Caco-2 (cell line): ENCODE data around the gene MUC15. TPM values are rescaled to one million over a fixed set of nuclear protein-coding genes. Genes with fewer than 3 reads are reported as not detected.

Experiments
- BruUV-seq: library from RNA; stranded (reverse); fragments of 400-500 nt; replicated peaks from 2 replicates; lab custom pipeline; 2021; lab: Mats Ljungman, UMichigan
- CTCF ChIA-PET: fragments of 300-600 bp; sonication (Branson Sonifier 250); formaldehyde crosslinking; loops from one replicate; lab custom pipeline; 2022; ENCODE audit warnings: antibody characterized with exemption; lab: Charles Lee
- POLR2A ChIA-PET: fragments of 300-600 bp; sonication (Branson Sonifier 250); formaldehyde crosslinking; loops from one replicate; lab custom pipeline; 2022; ENCODE audit warnings: antibody characterized with exemption; lab: Charles Lee
- DNase-seq, 2 experiments: peaks; one replicate each; pipeline versions ENCODE4 v3.0.0 to v3.0.0-alpha.2; 2020 to 2022
- H3K27me3 ChIP-seq: replicated peaks from 2 replicates; pipeline ENCODE4 v1.6.0; 2011; ENCODE audit warnings: low read length; ENCODE audit not compliant: control insufficient read depth, insufficient read depth
- H3K36me3 ChIP-seq: 2 replicates; pipeline ENCODE4 v1.5.1; 2011; ENCODE audit warnings: low read length; ENCODE audit not compliant: control insufficient read depth, insufficient read depth
- H3K4me1 ChIP-seq: fragments of 250-450 bp; sonication (Bioruptor Pico); 2 replicates; pipeline ENCODE4 v1.5.1; 2020; ENCODE audit warnings: mild to moderate bottlenecking
- H3K4me3 ChIP-seq: 2 replicates; pipeline ENCODE4 v1.5.1; 2011; ENCODE audit warnings: low read depth, mild to moderate bottlenecking, control low read depth, low read length
- H3K9me3 ChIP-seq: fragments of 250-450 bp; sonication (Bioruptor Pico); 2 replicates; pipeline ENCODE4 v1.5.1; 2020; ENCODE audit warnings: mild to moderate bottlenecking, moderate library complexity
- H3K27ac Mint-ChIP-seq: one replicate; pipeline ENCODE4 v1.8.0; 2022; ENCODE audit warnings: mixed read lengths; ENCODE audit not compliant: unreplicated experiment
- H3K27me3 Mint-ChIP-seq: one replicate; pipeline ENCODE4 v1.8.0; 2022; ENCODE audit warnings: mixed read lengths; ENCODE audit not compliant: insufficient read depth, unreplicated experiment
- H3K36me3 Mint-ChIP-seq: one replicate; pipeline ENCODE4 v1.8.0; 2022; ENCODE audit warnings: mild to moderate bottlenecking, mixed read lengths; ENCODE audit not compliant: insufficient read depth, unreplicated experiment
- H3K4me1 Mint-ChIP-seq: one replicate; pipeline ENCODE4 v1.8.0; 2022; ENCODE audit warnings: low read depth, mixed read lengths; ENCODE audit not compliant: unreplicated experiment
- H3K4me3 Mint-ChIP-seq: one replicate; pipeline ENCODE4 v1.8.0; 2022; ENCODE audit warnings: mild to moderate bottlenecking, moderate library complexity, mixed read lengths; ENCODE audit not compliant: unreplicated experiment
- H3K9me3 Mint-ChIP-seq: one replicate; pipeline ENCODE4 v1.8.0; 2022; ENCODE audit warnings: mixed read lengths; ENCODE audit not compliant: unreplicated experiment
- intact Hi-C: fragments of 100-400 bp; cut with micrococcal nuclease; formaldehyde crosslinking; loops from one replicate; pipeline ENCODE4 v1.10.0; 2022; ENCODE audit not compliant: unreplicated experiment
- total RNA-seq: library from RNA; stranded (reverse); gene quantifications from 2 replicates; pipeline ENCODE4 v1.2.3, GENCODE V29; 2022
- TF ChIP-seq, protein P1 (sequence below), 2 experiments: fragments of 200-600 bp in 1 of 2; IDR thresholded peaks; 1 replicate in 1 of 2; 2 replicates in 1 of 2; pipeline versions ENCODE4 v1.5.1 to v1.8.0; 2011 to 2022; ENCODE audit warnings: antibody characterized with exemption in 1 of 2, control low read depth in 1 of 2, inconsistent platforms in 1 of 2, low read depth in 1 of 2, low read length in 1 of 2, mild to moderate bottlenecking in 1 of 2, moderate library complexity in 1 of 2; ENCODE audit not compliant: insufficient read depth in 1 of 2, severe bottlenecking in 1 of 2, unreplicated experiment in 1 of 2

Gene MUC15
- total RNA-seq, 1 experiment from 2014 or later = 0.70 TPM

DNA sequence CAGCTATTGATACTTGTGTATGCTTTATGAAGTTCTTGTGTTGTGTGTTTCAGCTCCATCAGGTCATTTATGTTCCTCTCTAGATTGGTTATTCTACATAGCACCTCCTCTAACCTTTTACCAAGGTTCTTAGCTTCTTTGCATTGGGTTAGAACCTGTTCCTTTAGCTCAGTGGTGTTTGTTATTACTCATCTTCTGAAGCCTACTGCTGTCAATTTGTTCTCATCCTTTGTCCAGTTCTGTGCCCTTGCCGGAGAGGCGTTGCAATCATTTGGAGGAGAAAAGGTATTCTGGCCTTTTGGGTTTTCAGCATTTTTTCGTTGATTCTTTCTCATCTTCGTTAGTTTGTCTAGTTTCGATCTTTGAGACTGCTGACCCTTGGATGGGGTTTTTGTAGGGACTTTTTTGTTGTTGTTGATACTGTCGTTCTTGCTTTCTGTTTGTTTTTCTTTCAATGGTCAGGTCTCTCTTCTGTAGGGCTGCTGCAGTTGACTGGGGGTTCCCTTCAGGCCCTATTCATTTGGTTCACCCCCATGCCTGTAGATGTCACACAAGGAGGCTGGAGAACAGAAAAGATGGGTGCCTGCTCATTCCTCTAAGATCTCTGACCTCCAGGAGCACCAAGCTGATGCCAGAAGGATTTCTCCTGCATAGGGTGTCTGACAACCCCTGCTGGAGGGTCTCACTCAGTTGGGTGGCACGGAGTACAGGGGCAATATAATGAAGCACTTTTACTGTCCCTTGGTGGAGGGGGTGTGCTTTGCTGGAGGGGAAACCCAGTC lies 35.9 kb upstream of the MUC15 start:
- Mint-ChIP-seq H3K27me3 (peaks cover 2% of the 10 kb centered on the region), H3K4me1 (no peaks in the 10 kb centered on the region), H3K27ac (no peak overlapping the region), H3K36me3 (no peaks in the 10 kb centered on the region), H3K4me3 (no peak overlapping the region), H3K9me3 (peaks cover 9% of the 10 kb centered on the region)
- Histone ChIP-seq H3K36me3 (no peaks in the 10 kb centered on the region), H3K9me3 (no peaks in the 10 kb centered on the region), H3K4me3 (no peak overlapping the region), H3K4me1 (no peaks in the 10 kb centered on the region), H3K27me3 (no peaks in the 10 kb centered on the region)
- no peak for DNase-seq
- intact Hi-C loops = no loop called here
- ChIA-PET POLR2A (no interaction called here), CTCF (no interaction called here)
- TF ChIP-seq, protein P1, sequence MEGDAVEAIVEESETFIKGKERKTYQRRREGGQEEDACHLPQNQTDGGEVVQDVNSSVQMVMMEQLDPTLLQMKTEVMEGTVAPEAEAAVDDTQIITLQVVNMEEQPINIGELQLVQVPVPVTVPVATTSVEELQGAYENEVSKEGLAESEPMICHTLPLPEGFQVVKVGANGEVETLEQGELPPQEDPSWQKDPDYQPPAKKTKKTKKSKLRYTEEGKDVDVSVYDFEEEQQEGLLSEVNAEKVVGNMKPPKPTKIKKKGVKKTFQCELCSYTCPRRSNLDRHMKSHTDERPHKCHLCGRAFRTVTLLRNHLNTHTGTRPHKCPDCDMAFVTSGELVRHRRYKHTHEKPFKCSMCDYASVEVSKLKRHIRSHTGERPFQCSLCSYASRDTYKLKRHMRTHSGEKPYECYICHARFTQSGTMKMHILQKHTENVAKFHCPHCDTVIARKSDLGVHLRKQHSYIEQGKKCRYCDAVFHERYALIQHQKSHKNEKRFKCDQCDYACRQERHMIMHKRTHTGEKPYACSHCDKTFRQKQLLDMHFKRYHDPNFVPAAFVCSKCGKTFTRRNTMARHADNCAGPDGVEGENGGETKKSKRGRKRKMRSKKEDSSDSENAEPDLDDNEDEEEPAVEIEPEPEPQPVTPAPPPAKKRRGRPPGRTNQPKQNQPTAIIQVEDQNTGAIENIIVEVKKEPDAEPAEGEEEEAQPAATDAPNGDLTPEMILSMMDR (IDR thresholded peaks at IDR 0.05; ENCODE audit: insufficient read depth in 1 of 2, low read depth in 1 of 2, low read length in 1 of 2, severe bottlenecking in 1 of 2, unreplicated experiment in 1 of 2) = no peak
- BruUV-seq = no TSS peak

- BruUV-seq = no TSS peak
Observed at GRCh38 chr11:26599876-26600434, 27.9 kb upstream of the MUC15 start.

GRCh38 chr11:26599425-26599824 lies 27.4 kb upstream of the MUC15 start:
- Mint-ChIP-seq H3K36me3 (no peaks in the 10 kb centered on the region), H3K27ac (no peak overlapping the region), H3K4me3 (no peak overlapping the region), H3K9me3 (peaks cover 19% of the 10 kb centered on the region), H3K4me1 (no peaks in the 10 kb centered on the region), H3K27me3 (peaks cover 9% of the 10 kb centered on the region)
- CTCF ChIA-PET = no interaction called here
- TF ChIP-seq, protein P1 (IDR thresholded peaks at IDR 0.05; ENCODE audit: insufficient read depth in 1 of 2, low read depth in 1 of 2, low read length in 1 of 2, severe bottlenecking in 1 of 2, unreplicated experiment in 1 of 2) = no peak
- DNase-seq = no peak
- no peaks in the 10 kb centered on the region for H3K36me3 ChIP-seq
- POLR2A ChIA-PET = no interaction called here
- no peaks in the 10 kb centered on the region for H3K4me1 ChIP-seq
- no peaks in the 10 kb centered on the region for H3K27me3 ChIP-seq
- H3K9me3 ChIP-seq = 0 out of 2 replicates have a peak, but pooled peaks cover 2% of the 10 kb centered on the region
- BruUV-seq = no TSS peak
- intact Hi-C loops = no loop called here
- no peak overlapping the region for H3K4me3 ChIP-seq

More at GRCh38 chr11:26599876-26600434, 27.9 kb upstream of the MUC15 start:
- TF ChIP-seq, protein P1 (IDR thresholded peaks at IDR 0.05; ENCODE audit: insufficient read depth in 1 of 2, low read depth in 1 of 2, low read length in 1 of 2, severe bottlenecking in 1 of 2, unreplicated experiment in 1 of 2) = no peak
- H3K36me3 ChIP-seq = no peaks in the 10 kb centered on the region
- no peak overlapping the region for H3K4me3 ChIP-seq
- peaks cover 20% of the 10 kb centered on the region for H3K9me3 Mint-ChIP-seq
- CTCF ChIA-PET = no interaction called here
- DNase-seq = no peak
- H3K4me1 Mint-ChIP-seq = no peaks in the 10 kb centered on the region
- no peak overlapping the region for H3K27ac Mint-ChIP-seq
- no peak overlapping the region for H3K4me3 Mint-ChIP-seq
- H3K27me3 ChIP-seq = no peaks in the 10 kb centered on the region
- no peaks in the 10 kb centered on the region for H3K36me3 Mint-ChIP-seq
- peaks cover 9% of the 10 kb centered on the region for H3K27me3 Mint-ChIP-seq
- H3K9me3 ChIP-seq = 0 out of 2 replicates have a peak, but pooled peaks cover 2% of the 10 kb centered on the region
- H3K4me1 ChIP-seq = no peaks in the 10 kb centered on the region
- intact Hi-C loops = no loop called here
- POLR2A ChIA-PET = no interaction called here
